Measurements from ENCODE around the gene TNFAIP8.
A peak's percentile ranks its signal among the peaks of the same experiment; 100 is the strongest.
"Not testable (repeated sequence)": the region's sequence is repeated elsewhere in the genome, so short reads cannot be mapped to it uniquely, and the experiment has no call there.

Gene TNFAIP8

GRCh38 chr5:119427060-119427459, 71.2 kb downstream of the TNFAIP8 start:
- H3K9me3 Mint-ChIP-seq, result peaks cover 7% of the 10 kb centered on the region
- peak overlapping the region in 1 of 3 experiments; percentile 22 for H3K27ac Mint-ChIP-seq
- peaks cover 9% of the 10 kb centered on the region for H3K27me3 Mint-ChIP-seq (ENCODE audit: low read depth)
- no peaks in the 10 kb centered on the region for H3K36me3 Mint-ChIP-seq (ENCODE audit: low read depth)
- peaks cover 9% of the 10 kb centered on the region for H3K4me1 Mint-ChIP-seq
- no peak overlapping the region for H3K4me3 Mint-ChIP-seq
- TF ChIP-seq, protein P1, sequence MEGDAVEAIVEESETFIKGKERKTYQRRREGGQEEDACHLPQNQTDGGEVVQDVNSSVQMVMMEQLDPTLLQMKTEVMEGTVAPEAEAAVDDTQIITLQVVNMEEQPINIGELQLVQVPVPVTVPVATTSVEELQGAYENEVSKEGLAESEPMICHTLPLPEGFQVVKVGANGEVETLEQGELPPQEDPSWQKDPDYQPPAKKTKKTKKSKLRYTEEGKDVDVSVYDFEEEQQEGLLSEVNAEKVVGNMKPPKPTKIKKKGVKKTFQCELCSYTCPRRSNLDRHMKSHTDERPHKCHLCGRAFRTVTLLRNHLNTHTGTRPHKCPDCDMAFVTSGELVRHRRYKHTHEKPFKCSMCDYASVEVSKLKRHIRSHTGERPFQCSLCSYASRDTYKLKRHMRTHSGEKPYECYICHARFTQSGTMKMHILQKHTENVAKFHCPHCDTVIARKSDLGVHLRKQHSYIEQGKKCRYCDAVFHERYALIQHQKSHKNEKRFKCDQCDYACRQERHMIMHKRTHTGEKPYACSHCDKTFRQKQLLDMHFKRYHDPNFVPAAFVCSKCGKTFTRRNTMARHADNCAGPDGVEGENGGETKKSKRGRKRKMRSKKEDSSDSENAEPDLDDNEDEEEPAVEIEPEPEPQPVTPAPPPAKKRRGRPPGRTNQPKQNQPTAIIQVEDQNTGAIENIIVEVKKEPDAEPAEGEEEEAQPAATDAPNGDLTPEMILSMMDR (IDR thresholded peaks at IDR 0.05; ENCODE audit: unreplicated experiment in 3 of 3), result no peak

- H3K4me1 Mint-ChIP-seq; H3K4me3 Mint-ChIP-seq; H3K36me3 Mint-ChIP-seq (ENCODE audit: low read depth); H3K9me3 Mint-ChIP-seq; H3K27me3 Mint-ChIP-seq (ENCODE audit: low read depth): not testable (repeated sequence)
- H3K27ac Mint-ChIP-seq, result peak overlapping the region in 2 of 3 experiments; percentile 4 to 22
Measured at GRCh38 chr5:119427596-119427995, 71.8 kb downstream of the TNFAIP8 start.

- H3K27ac Mint-ChIP-seq; H3K36me3 Mint-ChIP-seq (ENCODE audit: low read depth); H3K4me3 Mint-ChIP-seq; H3K27me3 Mint-ChIP-seq (ENCODE audit: low read depth); H3K4me1 Mint-ChIP-seq: not testable (repeated sequence)
- peaks cover 12% of the 10 kb centered on the region for H3K9me3 Mint-ChIP-seq
Measured at GRCh38 chr5:119428166-119428565, 72.3 kb downstream of the TNFAIP8 start.

- not testable (repeated sequence) for H3K4me3 Mint-ChIP-seq; H3K27me3 Mint-ChIP-seq (ENCODE audit: low read depth); H3K36me3 Mint-ChIP-seq (ENCODE audit: low read depth); H3K4me1 Mint-ChIP-seq; H3K27ac Mint-ChIP-seq
- peaks cover 12% of the 10 kb centered on the region for H3K9me3 Mint-ChIP-seq
Measured at GRCh38 chr5:119428574-119428973, 72.8 kb downstream of the TNFAIP8 start.

DNA sequence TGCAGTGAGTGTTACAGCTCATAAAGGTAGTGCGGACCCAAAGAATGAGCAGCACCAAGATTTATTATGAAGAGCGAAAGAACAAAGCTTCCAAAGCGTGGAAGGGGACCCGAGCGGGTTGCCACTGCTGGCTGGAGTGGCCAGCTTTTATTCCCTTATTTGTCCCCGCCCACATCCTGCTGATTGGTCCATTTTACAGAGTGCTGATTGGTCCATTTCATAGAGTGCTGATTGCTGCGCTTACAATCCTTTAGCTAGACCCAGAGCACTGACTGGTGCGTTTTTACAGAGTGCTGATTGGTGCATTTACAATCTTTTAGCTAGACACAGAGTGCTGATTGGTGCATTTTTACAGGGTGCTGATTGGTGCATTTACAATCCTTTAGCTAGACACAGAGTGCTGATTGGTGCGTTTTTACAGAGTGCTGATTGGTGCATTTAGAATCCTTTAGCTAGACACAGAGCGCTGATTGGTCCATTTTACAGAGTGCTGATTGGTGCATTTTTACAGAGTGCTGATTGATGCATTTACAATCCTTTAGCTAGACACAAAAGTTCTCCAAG, 76.9 kb downstream of the TNFAIP8 start:
- not testable (repeated sequence) for H3K4me3 Mint-ChIP-seq; H3K36me3 Mint-ChIP-seq (ENCODE audit: low read depth); H3K27me3 Mint-ChIP-seq (ENCODE audit: low read depth); H3K27ac Mint-ChIP-seq; H3K4me1 Mint-ChIP-seq
- H3K9me3 Mint-ChIP-seq, result peaks cover 25% of the 10 kb centered on the region

GRCh38 chr5:119435436-119436132, 79.8 kb downstream of the TNFAIP8 start:
- TF ChIP-seq, protein P1 (IDR thresholded peaks at IDR 0.05; ENCODE audit: unreplicated experiment in 3 of 3), result peak; percentile 33 to 49 (median 34)
- Mint-ChIP-seq H3K27ac (no peak overlapping the region), H3K4me3 (no peak overlapping the region), H3K36me3 (ENCODE audit: low read depth) (no peaks in the 10 kb centered on the region), H3K27me3 (ENCODE audit: low read depth) (no peaks in the 10 kb centered on the region), H3K4me1 (no peaks in the 10 kb centered on the region), H3K9me3 (peaks cover 30% of the 10 kb centered on the region)

GRCh38 chr5:119437785-119438586, 82.2 kb downstream of the TNFAIP8 start:
- not testable (repeated sequence) for H3K27ac Mint-ChIP-seq; H3K4me3 Mint-ChIP-seq; H3K27me3 Mint-ChIP-seq (ENCODE audit: low read depth); H3K36me3 Mint-ChIP-seq (ENCODE audit: low read depth); H3K4me1 Mint-ChIP-seq
- H3K9me3 Mint-ChIP-seq, result peaks cover 26% of the 10 kb centered on the region

DNA sequence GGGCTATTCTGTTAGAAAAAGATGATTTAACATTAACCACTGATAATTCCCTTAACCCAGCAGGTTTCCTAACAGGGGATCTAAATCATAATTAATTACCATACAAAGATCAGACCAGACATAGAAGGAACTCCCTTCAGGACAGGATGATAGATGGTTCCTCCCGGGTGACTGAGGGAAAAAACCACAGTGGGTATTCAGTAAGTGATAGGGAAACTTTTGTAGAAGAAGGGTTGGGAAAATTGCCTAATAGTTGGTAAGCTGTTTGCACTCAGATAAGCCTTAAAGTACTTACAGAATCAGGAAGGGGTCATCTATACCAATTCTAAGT, 82.7 kb downstream of the TNFAIP8 start:
- H3K4me3 Mint-ChIP-seq, H3K4me1 Mint-ChIP-seq: not testable (repeated sequence)

GRCh38 chr5:119439140-119439631, 83.4 kb downstream of the TNFAIP8 start:
- Mint-ChIP-seq H3K4me3 (no peak overlapping the region), H3K9me3 (peaks cover 33% of the 10 kb centered on the region), H3K36me3 (ENCODE audit: low read depth) (no peaks in the 10 kb centered on the region), H3K27ac (no peak overlapping the region), H3K4me1 (no peaks in the 10 kb centered on the region), H3K27me3 (ENCODE audit: low read depth) (no peaks in the 10 kb centered on the region)
- TF ChIP-seq, protein P1 (IDR thresholded peaks at IDR 0.05; ENCODE audit: unreplicated experiment in 3 of 3), result no peak

More for the DNA sequence above, 82.7 kb downstream of the TNFAIP8 start:
- not testable (repeated sequence) for H3K36me3 Mint-ChIP-seq (ENCODE audit: low read depth); H3K27me3 Mint-ChIP-seq (ENCODE audit: low read depth); H3K27ac Mint-ChIP-seq
- H3K9me3 Mint-ChIP-seq, result peaks cover 31% of the 10 kb centered on the region

DNA sequence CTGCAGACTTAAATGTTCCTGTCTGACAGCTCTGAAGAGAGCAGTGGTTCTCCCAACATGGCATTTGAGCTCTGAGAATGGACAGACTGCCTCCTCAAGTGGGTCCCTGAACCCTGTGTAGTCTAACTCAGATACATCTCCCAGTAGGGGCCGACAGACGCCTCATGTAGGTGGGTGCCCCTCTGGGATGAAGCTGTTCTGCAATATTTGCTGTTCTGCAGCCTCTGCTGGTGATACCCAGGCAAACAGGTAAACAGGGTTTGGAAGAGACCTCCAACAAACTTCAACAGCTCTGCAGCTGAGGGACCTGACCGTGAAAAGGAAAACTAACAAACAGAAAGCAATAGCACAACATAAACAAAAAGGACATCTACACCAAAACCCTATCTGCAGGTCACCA, 83.8 kb downstream of the TNFAIP8 start:
- H3K4me3 Mint-ChIP-seq; H3K36me3 Mint-ChIP-seq (ENCODE audit: low read depth); H3K4me1 Mint-ChIP-seq; H3K27ac Mint-ChIP-seq; H3K27me3 Mint-ChIP-seq (ENCODE audit: low read depth): not testable (repeated sequence)
- H3K9me3 Mint-ChIP-seq, result peaks cover 36% of the 10 kb centered on the region

- H3K4me1 Mint-ChIP-seq; H3K4me3 Mint-ChIP-seq; H3K36me3 Mint-ChIP-seq (ENCODE audit: low read depth); H3K27ac Mint-ChIP-seq; H3K27me3 Mint-ChIP-seq (ENCODE audit: low read depth): not testable (repeated sequence)
- peaks cover 27% of the 10 kb centered on the region for H3K9me3 Mint-ChIP-seq
Measured at GRCh38 chr5:119444643-119445042, 88.8 kb downstream of the TNFAIP8 start.

Measured in nephron (organoid).